H1 (cell line): ENCODE measurements around the gene MINDY3. TPM values are rescaled to one million over a fixed set of nuclear protein-coding genes. Genes with fewer than 3 reads are reported as not detected.

Experiments used
- CTCF ChIA-PET: fragments of 300-600 bp; sonication (Branson Sonifier 250); formaldehyde crosslinking; loops from one replicate; lab custom pipeline; 2021; ENCODE audit not compliant: partially characterized antibody; lab: Charles Lee
- POLR2A ChIA-PET: fragments of 300-600 bp; sonication (Branson Sonifier 250); formaldehyde crosslinking; loops from one replicate; lab custom pipeline; 2021; ENCODE audit warnings: inconsistent platforms; ENCODE audit not compliant: partially characterized antibody; lab: Charles Lee
- DNase-seq, 2 experiments: peaks; one replicate each; pipeline versions ENCODE4 v3.0.0 to v3.0.0-alpha.2; 2010 to 2022; ENCODE audit warnings: low spot score in 2 of 2, low read depth in 1 of 2, mixed read lengths in 1 of 2
- FAIRE-seq: peaks from 2 replicates; lab custom pipeline; 2011; peaks lifted over from hg19 to GRCh38; lab: Jason Lieb, UNC
- H2AFZ ChIP-seq: 2 replicates; pipeline ENCODE4 v1.8.1; 2012; ENCODE audit warnings: low read length, inconsistent platforms
- H2AK5ac ChIP-seq: 2 replicates; pipeline ENCODE4 v1.6.1; 2013; ENCODE audit warnings: low read depth, low read length
- H2BK120ac ChIP-seq: replicated peaks from 2 replicates; pipeline ENCODE3; 2013; ENCODE audit warnings: low read depth, low read length, inconsistent platforms
- H2BK12ac ChIP-seq: 2 replicates; pipeline ENCODE4 v1.6.1; 2013; ENCODE audit warnings: low read depth, low read length
- H2BK15ac ChIP-seq: 2 replicates; pipeline ENCODE4 v1.6.1; 2013; ENCODE audit warnings: low read length
- H2BK20ac ChIP-seq: 2 replicates; pipeline ENCODE4 v1.6.1; 2013; ENCODE audit warnings: low read length
- H2BK5ac ChIP-seq: 2 replicates; pipeline ENCODE4 v1.6.1; 2013; ENCODE audit warnings: low read depth, low read length
- H3K14ac ChIP-seq: 2 replicates; pipeline ENCODE4 v1.6.1; 2013; ENCODE audit warnings: inconsistent platforms; ENCODE audit not compliant: insufficient read length
- H3K18ac ChIP-seq: 2 replicates; pipeline ENCODE4 v1.6.1; 2013; ENCODE audit warnings: low read length; ENCODE audit errors: extremely low read depth
- H3K23ac ChIP-seq: 2 replicates; pipeline ENCODE4 v1.6.1; 2013; ENCODE audit warnings: inconsistent platforms; ENCODE audit not compliant: insufficient read length
- H3K23me2 ChIP-seq: 2 replicates; pipeline ENCODE4 v1.6.1; 2013; ENCODE audit warnings: low read depth, low read length
- H3K27ac ChIP-seq: 2 replicates; pipeline ENCODE4 v1.6.1; 2011; ENCODE audit warnings: low read depth, low read length, inconsistent platforms
- H3K27me3 ChIP-seq, 4 experiments: replicated peaks in 1 of 4; 1 replicate in 1 of 4; 2 replicates in 3 of 4; pipeline versions ENCODE4 v1.6.1 to v1.8.1; 2011 to 2013; ENCODE audit warnings: low read length in 3 of 4, mild to moderate bottlenecking in 3 of 4, inconsistent platforms in 2 of 4, mixed read lengths in 2 of 4, moderate library complexity in 1 of 4; ENCODE audit not compliant: control insufficient read depth in 3 of 4, insufficient read depth in 3 of 4; ENCODE audit errors: extremely low read depth in 1 of 4
- H3K36me3 ChIP-seq, 4 experiments: 2 replicates each; pipeline versions ENCODE4 v1.6.1 to v1.8.1; 2011 to 2013; ENCODE audit warnings: mild to moderate bottlenecking in 4 of 4, low read length in 3 of 4, moderate library complexity in 2 of 4, control low read depth in 1 of 4, inconsistent platforms in 1 of 4; ENCODE audit not compliant: insufficient read depth in 4 of 4, control insufficient read depth in 2 of 4
- H3K4ac ChIP-seq: replicated peaks from 2 replicates; pipeline ENCODE3; 2013; ENCODE audit warnings: low read length, low read depth, mixed read lengths, inconsistent platforms; ENCODE audit not compliant: insufficient read length
- H3K4me1 ChIP-seq, 4 experiments: replicated peaks in 1 of 4; 1 replicate in 1 of 4; 2 replicates in 3 of 4; pipeline versions ENCODE4 v1.6.1 to v1.8.1; 2011 to 2013; ENCODE audit warnings: low read length in 3 of 4, inconsistent platforms in 2 of 4, mixed read lengths in 1 of 4; ENCODE audit not compliant: insufficient read depth in 4 of 4, control insufficient read depth in 3 of 4
- H3K4me2 ChIP-seq, 2 experiments: 2 replicates each; pipeline versions ENCODE4 v1.6.1 to v1.8.1; 2011 to 2013; ENCODE audit warnings: low read depth in 2 of 2, low read length in 2 of 2, control low read depth in 1 of 2, inconsistent platforms in 1 of 2, mild to moderate bottlenecking in 1 of 2; ENCODE audit not compliant: insufficient read depth in 1 of 2
- H3K4me3 ChIP-seq, 4 experiments: fragments of 200-600, 300-600 bp in 1 of 4; sonication (generic), shearing (Covaris generic), sonication (Bioruptor Twin) in 1 of 4; 2 replicates each; pipeline versions ENCODE4 v1.5.1 to v1.8.1; 2011 to 2016; ENCODE audit warnings: low read length in 4 of 4, low read depth in 3 of 4, control low read depth in 2 of 4, inconsistent platforms in 2 of 4, mild to moderate bottlenecking in 2 of 4, mixed read lengths in 1 of 4, moderate library complexity in 1 of 4; ENCODE audit not compliant: insufficient read depth in 2 of 4; ENCODE audit errors: extremely low read depth in 1 of 4
- H3K56ac ChIP-seq: replicated peaks from 2 replicates; pipeline ENCODE3; 2013; ENCODE audit warnings: low read depth, mild to moderate bottlenecking, mixed read lengths, low read length, inconsistent platforms; ENCODE audit not compliant: insufficient read length
- H3K79me1 ChIP-seq: 2 replicates; pipeline ENCODE4 v1.6.1; 2013; ENCODE audit warnings: low read depth, low read length, control low read depth
- H3K79me2 ChIP-seq, 2 experiments: 2 replicates each; pipeline versions ENCODE4 v1.6.1 to v1.8.1; 2012 to 2013; ENCODE audit warnings: low read length in 2 of 2, mild to moderate bottlenecking in 2 of 2, inconsistent platforms in 1 of 2; ENCODE audit not compliant: insufficient read depth in 2 of 2, control insufficient read depth in 1 of 2
- H3K9ac ChIP-seq, 4 experiments: replicated peaks in 1 of 4; 1 replicate in 1 of 4; 2 replicates in 3 of 4; pipeline versions ENCODE4 v1.6.1 to v1.8.1; 2011 to 2013; ENCODE audit warnings: low read depth in 3 of 4, low read length in 3 of 4, control low read depth in 2 of 4, mild to moderate bottlenecking in 2 of 4, moderate library complexity in 2 of 4, inconsistent platforms in 1 of 4; ENCODE audit errors: extremely low read depth in 1 of 4
- H3K9me3 ChIP-seq, 2 experiments: 2 replicates each; pipeline versions ENCODE4 v1.6.1 to v1.8.1; 2012 to 2013; ENCODE audit warnings: mild to moderate bottlenecking in 2 of 2, moderate library complexity in 2 of 2, control low read depth in 1 of 2, inconsistent platforms in 1 of 2, low read depth in 1 of 2, low read length in 1 of 2, mixed read lengths in 1 of 2; ENCODE audit not compliant: insufficient read depth in 2 of 2
- H4K20me1 ChIP-seq, 2 experiments: replicated peaks in 1 of 2; 2 replicates each; pipeline versions ENCODE3 to v1.8.1; 2011 to 2013; ENCODE audit warnings: inconsistent platforms in 2 of 2, low read length in 2 of 2, mild to moderate bottlenecking in 1 of 2; ENCODE audit not compliant: insufficient read depth in 2 of 2, control insufficient read depth in 1 of 2
- H4K5ac ChIP-seq: 2 replicates; pipeline ENCODE4 v1.6.1; 2013; ENCODE audit warnings: low read length, low read depth, mixed read lengths, inconsistent platforms; ENCODE audit not compliant: insufficient read length
- H4K8ac ChIP-seq: 2 replicates; pipeline ENCODE4 v1.8.0; 2013; ENCODE audit warnings: mild to moderate bottlenecking, moderate library complexity, low read length, inconsistent platforms; ENCODE audit not compliant: insufficient read depth; ENCODE audit errors: extremely low read depth
- H4K91ac ChIP-seq: replicated peaks from 2 replicates; pipeline ENCODE3; 2013; ENCODE audit warnings: low read length, mixed read lengths, inconsistent platforms; ENCODE audit not compliant: insufficient read length
- CEBPB ChIP-seq: IDR thresholded peaks from 2 replicates; pipeline ENCODE4 v1.6.1; 2012; ENCODE audit warnings: low read depth, low read length
- WGBS, 2 experiments: shearing (Covaris generic) in 1 of 2; methylation state at CpG; one replicate each; pipeline versions ENCODE4 v1.1.6 to v1.1.7; 2013 to 2015; ENCODE audit warnings: low lambda C conversion rate in 2 of 2, mixed read lengths in 2 of 2, inconsistent platforms in 1 of 2, low coverage in 1 of 2, missing lambda C conversion rate in 1 of 2; ENCODE audit not compliant: insufficient replicate concordance in 2 of 2, insufficient coverage in 1 of 2, insufficient read length in 1 of 2; ENCODE audit errors: extremely low coverage in 1 of 2, missing lambda C conversion rate in 1 of 2; 5-methylcytosine and 5-hydroxymethylcytosine counted together
- polyA plus RNA-seq, 7 experiments: library from polyadenylated mRNA; depleted of rRNA in 3 of 7; stranded (reverse) in 5 of 7; unstranded in 2 of 7; fragments of >200 nt in 5 of 7; fragments of 200-250 nt in 2 of 7; gene quantifications; 1 replicate in 5 of 7; 2 replicates in 1 of 7; 4 replicates in 1 of 7; pipeline versions ENCODE4 v1.2.1 to v1.2.3, GENCODE V29; 2011 to 2013; ENCODE audit warnings: missing spikeins in 2 of 7, mixed read lengths in 2 of 7
- total RNA-seq: library from RNA; stranded (reverse); fragmentation: NEBNext Ultra II Directional; extraction: Animal tissue kit (Norgen Biotek cat#: 25700); gene quantifications from 2 replicates; pipeline ENCODE4 v1.2.1, GENCODE V29; 2021

The MINDY3 gene
- total and polyA plus RNA-seq, 2 of the 8 experiments (the other 6 are each of a cell fraction or from before 2014, with no cell fraction given) = 4.6 to 13.6 TPM

DNA sequence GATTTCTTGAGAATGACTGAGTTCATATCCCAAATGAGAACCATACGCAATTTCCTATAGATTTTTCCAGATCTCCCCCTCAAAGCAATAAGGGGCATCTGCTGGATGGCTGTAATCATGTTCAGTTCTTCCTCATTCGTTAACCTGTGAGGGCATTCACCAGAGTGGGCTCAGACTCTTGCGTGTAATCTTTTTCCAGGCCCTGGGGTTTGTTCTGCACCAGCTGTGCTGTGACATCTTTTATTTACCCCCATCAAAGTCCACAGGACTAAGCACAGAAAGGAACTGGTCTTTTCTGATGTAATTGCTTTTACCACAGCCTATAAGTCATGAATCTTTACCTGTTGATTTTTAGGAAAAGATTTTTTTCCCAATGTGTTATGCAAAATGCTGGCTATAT, 112.7 kb downstream of the MINDY3 start:
- no peak overlapping the region for H3K27ac ChIP-seq
- no peaks in the 10 kb centered on the region for H3K23me2 ChIP-seq
- no peak overlapping the region for H3K14ac ChIP-seq
- H3K4me2 ChIP-seq = no peak overlapping the region
- no peak overlapping the region for H2BK15ac ChIP-seq
- no peaks in the 10 kb centered on the region for H3K9me3 ChIP-seq
- no peaks in the 10 kb centered on the region for H3K27me3 ChIP-seq
- H3K79me1 ChIP-seq = no peaks in the 10 kb centered on the region
- H3K18ac ChIP-seq = no peak overlapping the region
- no peak overlapping the region for H3K9ac ChIP-seq
- H3K79me2 ChIP-seq = no peaks in the 10 kb centered on the region
- H2BK20ac ChIP-seq = no peak overlapping the region
- H3K4ac ChIP-seq = no peak overlapping the region
- H4K20me1 ChIP-seq = no peaks in the 10 kb centered on the region
- no peak overlapping the region for H2AK5ac ChIP-seq
- H4K5ac ChIP-seq = no peak overlapping the region
- no peaks in the 10 kb centered on the region for H3K4me1 ChIP-seq
- ChIA-PET POLR2A (no interaction called here), CTCF (no interaction called here)
- H3K23ac ChIP-seq = no peak overlapping the region
- H3K36me3 ChIP-seq = no peaks in the 10 kb centered on the region
- no peak overlapping the region for H4K91ac ChIP-seq
- no peak overlapping the region for H3K56ac ChIP-seq
- no peak overlapping the region for H2BK5ac ChIP-seq
- 91% methylated on average over 3 of the region's 3 CpGs; no CpG with 5 or more reads in 1 of the 2 experiments for WGBS, 2 experiments
- no peak overlapping the region for H4K8ac ChIP-seq
- FAIRE-seq (no peak), DNase-seq (no peak)
- no peak overlapping the region for H2AFZ ChIP-seq
- H3K4me3 ChIP-seq = no peak overlapping the region
- H2BK12ac ChIP-seq = no peak overlapping the region
- no peak overlapping the region for H2BK120ac ChIP-seq
- TF ChIP-seq CEBPB = no peak
